ENCODE results near the gene WFDC6. TPM values are rescaled to one million over a fixed set of nuclear protein-coding genes. Genes with fewer than 3 reads are reported as not detected.

The WFDC6 gene
- total RNA-seq, 1 donor from 2014 or later, result not detected

Other genes starting within 250 kb of the WFDC6 start
- not detected in 2 replicates for gene RBPJL, start 232.6 kb downstream of the WFDC6 start, total RNA-seq (ENCODE audit: low replicate concordance)
- 0.75 TPM in 1 of 2 replicates, not detected in the other for gene MATN4, start 231.2 kb downstream of the WFDC6 start, total RNA-seq (ENCODE audit: low replicate concordance)
- gene SDC4, start 191.1 kb downstream of the WFDC6 start, total RNA-seq (ENCODE audit: low replicate concordance), result 67.2 and 133 TPM in 2 replicates
- 29.2 and 47.4 TPM in 2 replicates for gene SYS1, start 176.3 kb downstream of the WFDC6 start, total RNA-seq (ENCODE audit: low replicate concordance)
- 0.57 TPM in 1 of 2 replicates, not detected in the other for gene TP53TG5, start 161.2 kb downstream of the WFDC6 start, total RNA-seq (ENCODE audit: low replicate concordance)
- gene DBNDD2, start 131.2 kb downstream of the WFDC6 start, total RNA-seq (ENCODE audit: low replicate concordance), result 12.8 and 25.5 TPM in 2 replicates
- gene PIGT, start 123.3 kb downstream of the WFDC6 start, total RNA-seq (ENCODE audit: low replicate concordance), result 70.1 and 80.6 TPM in 2 replicates
- 64.4 and 98.9 TPM in 2 replicates for gene WFDC2, start 69.7 kb downstream of the WFDC6 start, total RNA-seq (ENCODE audit: low replicate concordance)
- not detected in 2 replicates for gene SPINT3, start 23.9 kb downstream of the WFDC6 start, total RNA-seq (ENCODE audit: low replicate concordance)
- 0.24 TPM in 1 of 2 replicates, not detected in the other for gene EPPIN, start 7.9 kb upstream of the WFDC6 start, total RNA-seq (ENCODE audit: low replicate concordance)
- gene WFDC8, start 39.8 kb upstream of the WFDC6 start, total RNA-seq (ENCODE audit: low replicate concordance), result not detected in 2 replicates
- gene WFDC10A, start 90.3 kb upstream of the WFDC6 start, total RNA-seq (ENCODE audit: low replicate concordance), result not detected in 2 replicates
- gene WFDC9, start 91.8 kb upstream of the WFDC6 start, total RNA-seq (ENCODE audit: low replicate concordance), result not detected in 2 replicates
- gene WFDC11, start 130.8 kb upstream of the WFDC6 start, total RNA-seq (ENCODE audit: low replicate concordance), result not detected in 2 replicates
- gene WFDC13, start 162.6 kb upstream of the WFDC6 start, total RNA-seq (ENCODE audit: low replicate concordance), result not detected in 2 replicates
- not detected in 2 replicates for gene WFDC10B, start 165.5 kb upstream of the WFDC6 start, total RNA-seq (ENCODE audit: low replicate concordance)
- not detected in 2 replicates for gene SPINT4, start 182.9 kb upstream of the WFDC6 start, total RNA-seq (ENCODE audit: low replicate concordance)